SK-N-SH (cell line): ENCODE data around the gene GLS. TPM values are rescaled to one million over a fixed set of nuclear protein-coding genes. Genes with fewer than 3 reads are reported as not detected.
A peak's percentile ranks its signal among the peaks of the same experiment; 100 is the strongest.

Experiments used
- CTCF ChIA-PET: fragments of 300-600, 350-600 bp; formaldehyde crosslinking; extraction: SDS; loops from one replicate; lab custom pipeline; 2021; lab: Yijun Ruan, JAX
- POLR2A ChIA-PET: fragments of 350-600 bp; sonication (Branson Sonifier 250); formaldehyde crosslinking; extraction: SDS; loops from one replicate; lab custom pipeline; 2020; ENCODE audit warnings: antibody characterized with exemption, inconsistent platforms; lab: Yijun Ruan, JAX
- DNase-seq: peaks from one replicate; pipeline ENCODE4 v3.0.0; 2012
- H2AFZ ChIP-seq: fragments of 200-600 bp; sonication (generic); 2 replicates; pipeline ENCODE4 v1.8.1; 2016; ENCODE audit warnings: antibody characterized with exemption, mild to moderate bottlenecking, low read depth
- H3F3A ChIP-seq: fragments of 200-600 bp; sonication (generic); replicated peaks from 2 replicates; pipeline ENCODE3; 2016; ENCODE audit warnings: antibody characterized with exemption, mild to moderate bottlenecking; ENCODE audit not compliant: insufficient read depth
- H3K27ac ChIP-seq, 2 experiments: fragments of 200-500 bp in 1 of 2; fragments of 200-600 bp in 1 of 2; sonication (Bioruptor generic) in 1 of 2; sonication (generic), shearing (Covaris generic) in 1 of 2; 2 replicates each; pipeline versions ENCODE4 v1.5.1 to v1.6.1; 2014 to 2016; ENCODE audit warnings: low read depth in 2 of 2, inconsistent platforms in 1 of 2, low read length in 1 of 2, mild to moderate bottlenecking in 1 of 2, mixed read lengths in 1 of 2
- H3K27me3 ChIP-seq: fragments of 200-600 bp; sonication (generic), shearing (Covaris generic); 2 replicates; pipeline ENCODE4 v1.6.1; 2016; ENCODE audit warnings: mixed run types; ENCODE audit not compliant: insufficient read depth
- H3K36me3 ChIP-seq, 2 experiments: fragments of 200-500 bp in 1 of 2; fragments of 200-600 bp in 1 of 2; sonication (Bioruptor generic) in 1 of 2; sonication (generic) in 1 of 2; replicated peaks in 1 of 2; 2 replicates each; pipeline versions ENCODE3 to v1.5.1; 2014 to 2016; ENCODE audit warnings: low read length in 1 of 2, mild to moderate bottlenecking in 1 of 2; ENCODE audit not compliant: insufficient read depth in 2 of 2, control insufficient read depth in 1 of 2
- H3K4me1 ChIP-seq, 2 experiments: fragments of 200-500 bp in 1 of 2; fragments of 200-600 bp in 1 of 2; sonication (Bioruptor generic) in 1 of 2; sonication (generic), shearing (Covaris generic) in 1 of 2; 2 replicates each; pipeline versions ENCODE4 v1.5.1 to v1.6.1; 2014 to 2016; ENCODE audit warnings: low read depth in 1 of 2, low read length in 1 of 2, mixed run types in 1 of 2; ENCODE audit not compliant: insufficient read depth in 2 of 2, control insufficient read depth in 1 of 2
- H3K4me2 ChIP-seq: fragments of 200-600 bp; sonication (generic), shearing (Covaris generic); 2 replicates; pipeline ENCODE4 v1.6.1; 2017; ENCODE audit warnings: mixed run types
- H3K4me3 ChIP-seq, 2 experiments: fragments of 200-500 bp in 1 of 2; fragments of 200-600 bp in 1 of 2; sonication (Bioruptor generic) in 1 of 2; sonication (generic), shearing (Covaris generic) in 1 of 2; 2 replicates each; pipeline versions ENCODE4 v1.5.1 to v1.8.1; 2014 to 2016; ENCODE audit warnings: low read depth in 2 of 2, inconsistent platforms in 1 of 2, low read length in 1 of 2, mild to moderate bottlenecking in 1 of 2, mixed read lengths in 1 of 2, moderate library complexity in 1 of 2
- H3K79me2 ChIP-seq: fragments of 200-600 bp; sonication (generic); 2 replicates; pipeline ENCODE4 v1.8.1; 2017; ENCODE audit warnings: mild to moderate bottlenecking; ENCODE audit not compliant: insufficient read depth
- H3K9ac ChIP-seq: fragments of 200-600 bp; sonication (generic); 2 replicates; pipeline ENCODE4 v1.6.1; 2017; ENCODE audit warnings: mixed run types
- H3K9me2 ChIP-seq: fragments of 200-600 bp; sonication (generic); 2 replicates; pipeline ENCODE4 v1.6.1; 2017; ENCODE audit warnings: mixed run types
- H3K9me3 ChIP-seq: fragments of 200-600 bp; sonication (generic); 2 replicates; pipeline ENCODE4 v1.6.1; 2017; ENCODE audit warnings: mixed run types, mild to moderate bottlenecking, moderate library complexity
- H4K20me1 ChIP-seq: fragments of 200-600 bp; sonication (generic); 2 replicates; pipeline ENCODE4 v1.6.1; 2017; ENCODE audit warnings: mild to moderate bottlenecking, mixed run types; ENCODE audit not compliant: insufficient read depth
- FOSL2 ChIP-seq: IDR thresholded peaks from 2 replicates; pipeline ENCODE4 v1.4.0; 2012; ENCODE audit warnings: low read depth, mild to moderate bottlenecking, moderate library complexity, borderline replicate concordance
- MXI1 ChIP-seq: IDR thresholded peaks from 2 replicates; pipeline ENCODE4 v1.6.1; 2012; ENCODE audit warnings: mild to moderate bottlenecking, low read depth, low read length, improper control_type of control experiment
- NFIC ChIP-seq: IDR thresholded peaks from 2 replicates; pipeline ENCODE4 v1.4.0; 2012; ENCODE audit warnings: borderline replicate concordance
- NRF1 ChIP-seq: IDR thresholded peaks from 2 replicates; pipeline ENCODE4 v1.6.1; 2012; ENCODE audit warnings: low read depth, mild to moderate bottlenecking, low read length
- POLR2AphosphoS5 ChIP-seq: IDR thresholded peaks from 2 replicates; pipeline ENCODE4 v1.6.1; 2012; ENCODE audit warnings: low read depth, low read length
- SMC3 ChIP-seq: IDR thresholded peaks from 2 replicates; pipeline ENCODE4 v1.6.1; 2012; ENCODE audit warnings: low read depth, low read length, improper control_type of control experiment
- TCF12 ChIP-seq: IDR thresholded peaks from 2 replicates; pipeline ENCODE4 v1.4.0; 2012
- TEAD4 ChIP-seq: IDR thresholded peaks from 2 replicates; pipeline ENCODE4 v1.4.0; 2012; ENCODE audit warnings: mild to moderate bottlenecking, borderline replicate concordance; ENCODE audit not compliant: insufficient read depth
- WGBS: methylation state at CpG from one replicate; pipeline ENCODE4 v1.1.6; 2017; ENCODE audit warnings: low lambda C conversion rate; 5-methylcytosine and 5-hydroxymethylcytosine counted together
- polyA plus RNA-seq, 3 experiments: library from polyadenylated mRNA; depleted of rRNA; stranded (reverse); fragments of >200 nt; gene quantifications; 2 replicates each; pipeline ENCODE4 v1.2.3, GENCODE V29; 2012
- TF ChIP-seq, protein P1 (sequence below): fragments of 150-350 bp; IDR thresholded peaks from 2 replicates; pipeline ENCODE4 v1.6.1; 2017; ENCODE audit warnings: antibody characterized with exemption, low read length, low read depth, borderline replicate concordance

GLS gene
- polyA plus RNA-seq, 1 of the 3 experiments (the other 2 are of a cell fraction): 37.2 TPM

DNA sequence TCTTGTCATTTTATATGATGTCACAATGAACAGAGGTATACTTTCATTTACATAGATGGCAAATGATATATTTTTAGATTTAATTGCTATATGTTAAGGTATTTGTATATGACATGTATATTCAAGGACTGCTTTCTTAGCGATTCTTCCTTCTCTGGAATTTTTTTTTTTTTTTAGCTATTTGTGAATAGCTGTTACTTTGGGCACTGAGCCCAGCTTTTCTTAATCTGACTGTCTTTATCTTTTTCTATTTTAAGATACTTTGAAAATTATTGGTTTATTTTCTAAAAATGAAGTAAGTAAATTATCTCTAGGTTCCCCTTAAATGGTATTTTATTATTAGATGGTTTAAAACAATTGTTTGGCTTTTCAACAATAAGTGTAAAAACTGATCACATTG, 4.0 kb upstream of the GLS start:
- Histone ChIP-seq H3K4me3 (no peak overlapping the region), H3K36me3 (no peaks in the 10 kb centered on the region), H3K9ac (no peak overlapping the region), H2AFZ (no peak overlapping the region), H3K4me1 (peaks cover 0 to 6% of the 10 kb centered on the region in 2 experiments; a peak in 3 of 4 replicates), H3K4me2 (no peak overlapping the region), H3K9me2 (no peaks in the 10 kb centered on the region), H3K79me2 (peaks cover 10% of the 10 kb centered on the region), H3K9me3 (no peaks in the 10 kb centered on the region), H3K27ac (no peak overlapping the region), H3F3A (peaks cover 20% of the 10 kb centered on the region), H4K20me1 (peaks cover 1% of the 10 kb centered on the region; the same call in 1 of the 2 replicates), H3K27me3 (no peaks in the 10 kb centered on the region)
- CTCF ChIA-PET: no interaction called here
- no peak for TF ChIP-seq FOSL2
- no peak for TF ChIP-seq NRF1
- POLR2A ChIA-PET: no interaction called here
- no peak for DNase-seq
- 56% methylated on average over 1 of the region's 1 CpG for WGBS

DNA sequence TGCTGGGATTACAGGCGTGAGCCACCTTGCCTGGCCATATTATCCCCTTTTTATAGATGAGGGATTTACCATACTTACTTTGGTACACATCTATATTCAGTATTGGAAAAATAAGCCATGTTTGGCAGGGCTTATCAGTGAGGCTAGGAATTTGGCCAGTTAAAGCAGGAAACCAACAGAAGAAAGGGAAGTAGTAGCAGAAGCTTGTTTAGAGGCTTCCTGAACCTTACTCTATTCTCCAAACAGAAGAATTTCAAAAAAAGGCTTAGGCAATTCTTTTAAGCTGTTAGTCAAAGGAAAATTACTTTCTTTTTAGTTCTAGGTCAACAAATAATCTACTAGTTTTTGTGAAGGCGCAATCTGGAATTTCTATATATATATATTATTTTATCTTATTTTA, 3.2 kb upstream of the GLS start:
- H3K27ac ChIP-seq: no peak overlapping the region
- peaks cover 22% of the 10 kb centered on the region for H3F3A ChIP-seq
- CTCF ChIA-PET: interaction anchor here (1.1 to 1.2 kb wide), 2 partner anchors 9 to 27 kb away, joined by 3 read pairs; no protein-coding TSS in a partner anchor
- H3K9me3 ChIP-seq: no peaks in the 10 kb centered on the region
- H3K9me2 ChIP-seq: no peaks in the 10 kb centered on the region
- H3K79me2 ChIP-seq: peaks cover 18% of the 10 kb centered on the region
- no peaks in the 10 kb centered on the region for H3K27me3 ChIP-seq
- POLR2A ChIA-PET: no interaction called here
- peaks cover 0 to 6% of the 10 kb centered on the region in 2 experiments; a peak in 3 of 4 replicates for H3K4me1 ChIP-seq
- TF ChIP-seq TEAD4 (no peak), POLR2AphosphoS5 (no peak), SMC3 (no peak)
- TF ChIP-seq, protein P1, sequence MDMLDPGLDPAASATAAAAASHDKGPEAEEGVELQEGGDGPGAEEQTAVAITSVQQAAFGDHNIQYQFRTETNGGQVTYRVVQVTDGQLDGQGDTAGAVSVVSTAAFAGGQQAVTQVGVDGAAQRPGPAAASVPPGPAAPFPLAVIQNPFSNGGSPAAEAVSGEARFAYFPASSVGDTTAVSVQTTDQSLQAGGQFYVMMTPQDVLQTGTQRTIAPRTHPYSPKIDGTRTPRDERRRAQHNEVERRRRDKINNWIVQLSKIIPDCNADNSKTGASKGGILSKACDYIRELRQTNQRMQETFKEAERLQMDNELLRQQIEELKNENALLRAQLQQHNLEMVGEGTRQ: no peak
- 98% methylated on average over 2 of the region's 2 CpGs for WGBS
- peaks cover 0 to 2% of the 10 kb centered on the region in 2 experiments for H3K36me3 ChIP-seq
- no peak for DNase-seq
- no peak overlapping the region for H3K4me3 ChIP-seq
- H3K9ac ChIP-seq: no peak overlapping the region
- peaks cover 8% of the 10 kb centered on the region for H4K20me1 ChIP-seq
- H2AFZ ChIP-seq: no peak overlapping the region
- no peak overlapping the region for H3K4me2 ChIP-seq

DNA sequence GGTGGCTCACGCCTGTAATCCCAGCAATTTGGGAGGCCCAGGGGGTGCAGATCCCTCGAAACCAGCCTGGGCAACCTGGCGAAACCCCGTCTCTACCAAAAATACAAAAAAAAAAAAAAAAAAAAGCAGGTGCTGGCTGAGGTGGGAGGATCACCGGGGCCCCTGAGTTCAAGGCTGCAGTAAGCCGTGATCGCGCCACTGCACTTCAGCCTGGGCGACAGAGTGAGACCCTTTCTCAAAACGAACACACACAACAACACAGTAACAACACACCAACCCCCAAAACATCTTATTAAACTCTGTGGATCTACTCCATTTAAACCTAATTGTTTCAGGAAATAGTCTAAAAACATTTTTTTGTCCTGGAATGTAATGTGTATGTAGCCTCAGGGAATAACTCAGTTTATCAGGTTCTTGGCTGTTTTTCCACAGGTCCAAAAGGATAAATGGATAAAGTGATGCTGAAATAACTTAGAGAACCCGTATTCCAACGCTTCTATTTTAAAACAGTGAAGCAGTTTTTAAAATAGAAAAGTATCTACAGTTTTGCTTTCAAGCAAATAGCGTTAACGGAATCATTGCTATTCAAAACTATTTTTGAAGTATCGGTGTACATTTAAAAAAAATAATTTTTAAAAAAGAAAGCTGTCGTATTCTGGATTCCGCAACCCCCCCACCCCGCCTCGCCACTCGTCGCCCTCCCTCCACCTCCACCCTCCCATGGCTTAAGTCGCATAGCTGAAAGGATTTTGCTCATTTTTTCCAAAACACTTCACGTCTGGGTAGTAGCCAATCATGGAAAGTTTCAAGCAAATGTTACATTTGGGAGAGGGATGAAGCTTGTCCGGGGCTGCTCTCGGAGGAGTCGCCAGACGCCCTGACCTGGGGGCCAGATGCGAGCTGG, 895 bp upstream of the GLS start:
- Histone ChIP-seq H3K4me1 (peaks cover 6 to 13% of the 10 kb centered on the region in 2 experiments; a peak in 3 of 4 replicates), H3K9me3 (no peaks in the 10 kb centered on the region), H3K4me3 (peak overlapping the region; percentile 61 to 74), H3K79me2 (peaks cover 41% of the 10 kb centered on the region), H2AFZ (peak overlapping the region; percentile 92), H3F3A (peaks cover 29% of the 10 kb centered on the region), H3K36me3 (peaks cover 11 to 19% of the 10 kb centered on the region in 2 experiments), H3K9me2 (no peaks in the 10 kb centered on the region), H3K9ac (peak overlapping the region; percentile 73), H4K20me1 (peaks cover 31% of the 10 kb centered on the region), H3K4me2 (peak overlapping the region; percentile 96), H3K27ac (peak overlapping the region; percentile 85 to 96), H3K27me3 (no peaks in the 10 kb centered on the region)
- CTCF ChIA-PET: interaction anchor here (0.9 kb wide), 1 partner anchor 354 kb away, joined by 3 read pairs; no protein-coding TSS in a partner anchor
- TF ChIP-seq TCF12 (peak; percentile 23; the same call in 1 of the 2 replicates), MXI1 (no peak), NFIC (no peak)
- POLR2A ChIA-PET: interaction anchor here (0.6 kb wide), 1 partner anchor 173 kb away, joined by 3 read pairs; no protein-coding TSS in a partner anchor
- DNase-seq: no peak
- WGBS: 39% methylated on average over 28 of the region's 28 CpGs
